HT1080 (cell line): ENCODE results near the gene BCAP31. TPM values are rescaled to one million over a fixed set of nuclear protein-coding genes. Genes with fewer than 3 reads are reported as not detected.
"Not testable (repeated sequence)": the region's sequence is repeated elsewhere in the genome, so short reads cannot be mapped to it uniquely, and the experiment has no call there.

Experiments
- DNase-seq: peaks from one replicate; pipeline ENCODE4 v3.0.0-alpha.2; 2015; ENCODE audit warnings: low read depth
- total RNA-seq: library from RNA; depleted of rRNA; stranded (reverse); fragments of >200 nt; shearing (Covaris generic); gene quantifications from 2 replicates; pipeline ENCODE4 v1.2.3, GENCODE V29; 2014

Gene BCAP31
- total RNA-seq, 1 experiment from 2014 or later: 197 TPM

- not testable (repeated sequence) for DNase-seq
These were observed 27.6 kb downstream of the BCAP31 start for GRCh38 chrX:153696538-153696937.

DNA sequence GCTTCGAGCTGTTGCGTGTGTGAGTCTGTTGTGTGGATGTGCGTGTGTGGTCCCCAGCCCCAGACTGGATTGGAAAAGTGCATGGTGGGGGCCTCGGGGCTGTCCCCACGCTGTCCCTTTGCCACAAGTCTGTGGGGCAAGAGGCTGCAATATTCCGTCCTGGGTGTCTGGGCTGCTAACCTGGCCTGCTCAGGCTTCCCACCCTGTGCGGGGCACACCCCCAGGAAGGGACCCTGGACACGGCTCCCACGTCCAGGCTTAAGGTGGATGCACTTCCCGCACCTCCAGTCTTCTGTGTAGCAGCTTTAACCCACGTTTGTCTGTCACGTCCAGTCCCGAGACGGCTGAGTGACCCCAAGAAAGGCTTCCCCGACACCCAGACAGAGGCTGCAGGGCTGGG, 28.1 kb downstream of the BCAP31 start:
- no peak for DNase-seq

- DNase-seq: no peak
These were observed 29.4 kb downstream of the BCAP31 start for GRCh38 chrX:153694687-153695270.

GRCh38 chrX:153694256-153694655, 29.9 kb downstream of the BCAP31 start:
- DNase-seq: not testable (repeated sequence)

- DNase-seq: no peak
These were observed 30.7 kb downstream of the BCAP31 start for GRCh38 chrX:153693216-153694086.

DNA sequence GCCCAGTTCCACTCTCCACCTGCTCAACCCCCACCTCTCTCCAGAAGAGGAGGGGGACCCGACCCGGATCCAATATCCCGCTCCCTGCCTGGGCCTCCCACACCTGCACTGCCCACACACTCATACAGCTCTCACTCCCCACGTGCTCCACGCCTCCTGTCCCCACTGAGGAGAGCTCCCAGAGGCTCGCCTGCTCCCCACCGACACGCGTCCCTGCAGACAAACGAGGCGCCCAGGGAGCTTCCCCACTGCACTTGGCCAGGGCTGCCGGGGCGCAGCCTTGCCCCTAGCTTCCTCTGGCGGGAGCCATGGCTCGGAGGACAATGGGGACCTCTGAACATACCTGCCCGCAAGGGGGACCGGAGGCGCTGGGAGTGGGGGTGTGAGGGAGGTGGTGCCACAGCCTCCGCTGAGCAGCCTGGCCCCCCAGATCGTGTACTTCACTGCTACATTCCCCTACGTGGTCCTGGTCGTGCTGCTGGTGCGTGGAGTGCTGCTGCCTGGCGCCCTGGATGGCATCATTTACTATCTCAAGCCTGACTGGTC, 31.5 kb downstream of the BCAP31 start:
- no peak for DNase-seq

GRCh38 chrX:153692003-153692402, 32.2 kb downstream of the BCAP31 start:
- DNase-seq: no peak

GRCh38 chrX:153691032-153691827, 33.0 kb downstream of the BCAP31 start:
- not testable (repeated sequence) for DNase-seq

GRCh38 chrX:153690466-153690865, 33.7 kb downstream of the BCAP31 start:
- DNase-seq: no peak

- peak; percentile 53 for DNase-seq
These were observed 34.3 kb downstream of the BCAP31 start for GRCh38 chrX:153689654-153690465.

DNA sequence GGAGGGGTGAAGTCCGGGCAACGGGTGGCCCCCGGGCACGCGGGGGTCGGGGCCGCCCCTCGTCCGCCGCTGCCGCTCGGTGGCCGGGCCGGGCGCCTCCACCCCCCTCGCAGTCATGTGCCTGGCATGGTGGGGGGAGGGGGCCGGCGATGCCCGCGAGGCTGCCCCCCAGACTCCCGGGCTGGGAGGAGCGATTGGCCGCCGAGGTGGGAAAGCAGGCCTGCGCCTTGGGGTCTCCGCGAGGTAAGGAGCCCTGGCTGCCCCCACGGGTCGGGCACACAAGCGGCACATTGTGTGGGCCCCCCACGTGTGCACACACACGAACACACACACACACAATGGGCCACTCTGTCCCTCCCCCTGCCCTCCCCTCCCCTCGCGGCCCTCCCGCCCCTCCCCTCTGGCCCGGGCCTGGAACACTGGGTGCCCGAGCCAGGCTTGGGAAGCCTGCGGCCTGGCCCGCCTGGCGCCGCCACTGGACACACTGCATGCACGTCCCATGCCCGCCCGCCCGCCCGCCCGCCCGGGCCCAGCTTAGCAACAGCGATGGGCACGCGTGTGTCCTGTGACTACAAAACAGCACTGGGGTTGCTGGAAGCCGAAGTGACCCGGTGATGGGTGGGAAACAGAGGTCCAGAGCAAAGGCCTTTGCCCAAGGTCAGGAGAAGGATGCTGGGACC, 35.1 kb downstream of the BCAP31 start:
- no peak for DNase-seq

GRCh38 chrX:153688506-153688905, 35.7 kb downstream of the BCAP31 start:
- DNase-seq: no peak

DNA sequence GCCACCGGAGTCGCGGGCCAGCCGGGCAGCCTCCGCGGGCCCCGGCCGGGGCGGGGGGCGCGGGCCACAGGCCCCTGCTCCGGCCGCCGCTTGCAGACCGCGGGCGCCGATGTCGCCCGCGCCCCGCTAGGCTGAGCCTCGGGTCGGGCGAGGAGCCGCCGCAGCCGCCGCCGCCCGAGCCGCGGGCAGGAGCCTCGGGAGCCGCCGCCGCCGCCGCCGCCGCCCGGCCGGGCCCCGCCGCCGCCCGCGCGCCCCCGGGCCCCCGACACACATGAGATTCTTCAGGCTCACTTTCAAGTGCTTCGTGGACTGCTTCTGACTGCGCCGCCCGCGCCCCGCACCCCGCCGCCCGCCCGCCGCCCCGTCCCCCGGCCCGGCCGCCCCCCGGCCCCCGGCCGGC, 36.1 kb downstream of the BCAP31 start:
- DNase-seq: no peak

DNA sequence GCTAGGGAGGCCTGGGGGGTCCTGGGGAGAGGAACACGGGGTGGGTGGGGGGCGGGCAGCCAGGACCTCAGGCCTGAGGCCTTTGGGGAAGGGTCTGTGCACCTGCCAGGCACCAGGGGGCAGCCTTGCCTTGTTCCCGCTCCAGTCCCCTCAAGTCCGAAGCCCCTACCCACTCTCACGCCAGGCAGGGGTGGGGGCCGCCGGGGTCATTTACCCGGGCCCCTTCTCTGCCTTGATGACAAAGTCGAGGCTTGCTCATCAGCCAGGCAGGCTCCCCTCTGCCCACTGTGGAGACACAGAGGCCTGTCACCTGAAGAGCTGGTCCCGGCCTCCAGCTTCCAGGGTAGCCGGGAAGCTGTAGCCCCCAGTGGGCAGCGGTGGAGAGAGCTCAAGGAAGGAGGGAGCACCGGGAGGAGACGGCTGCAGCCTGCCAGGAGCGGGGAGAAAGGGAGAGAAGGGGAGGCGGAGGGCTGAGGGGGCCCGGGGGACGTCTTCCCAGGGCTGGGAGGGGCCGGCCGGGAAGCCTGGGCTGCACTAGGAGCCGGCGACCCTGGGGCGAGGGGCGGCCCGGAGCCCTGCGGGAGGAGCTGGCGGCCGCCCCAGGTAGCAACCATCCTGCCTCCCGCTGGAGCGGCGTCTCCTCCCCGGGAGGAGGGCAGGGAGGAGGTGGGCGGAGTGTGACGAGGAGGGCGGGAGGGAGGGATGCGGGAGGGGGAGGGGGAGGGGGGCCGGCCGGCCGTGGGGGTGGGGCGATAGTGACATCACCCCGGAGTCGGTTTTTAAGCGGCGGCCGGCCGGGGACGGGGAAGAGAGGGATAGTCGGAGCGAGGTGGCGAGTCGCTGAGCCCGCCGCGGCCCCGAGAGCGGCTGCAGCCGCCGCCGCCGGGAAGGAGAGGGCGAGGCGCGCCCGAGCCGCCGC, 36.8 kb downstream of the BCAP31 start, which contains the start of gene SLC6A8:
Gene SLC6A8 (plus strand): TSS at position 806 of the 919 bp plus-strand sequence. CDS start 649 bp downstream, outside the sequence.
- DNase-seq: no peak

- no peak for DNase-seq
These were observed 37.5 kb downstream of the BCAP31 start for GRCh38 chrX:153686711-153687110.

DNA sequence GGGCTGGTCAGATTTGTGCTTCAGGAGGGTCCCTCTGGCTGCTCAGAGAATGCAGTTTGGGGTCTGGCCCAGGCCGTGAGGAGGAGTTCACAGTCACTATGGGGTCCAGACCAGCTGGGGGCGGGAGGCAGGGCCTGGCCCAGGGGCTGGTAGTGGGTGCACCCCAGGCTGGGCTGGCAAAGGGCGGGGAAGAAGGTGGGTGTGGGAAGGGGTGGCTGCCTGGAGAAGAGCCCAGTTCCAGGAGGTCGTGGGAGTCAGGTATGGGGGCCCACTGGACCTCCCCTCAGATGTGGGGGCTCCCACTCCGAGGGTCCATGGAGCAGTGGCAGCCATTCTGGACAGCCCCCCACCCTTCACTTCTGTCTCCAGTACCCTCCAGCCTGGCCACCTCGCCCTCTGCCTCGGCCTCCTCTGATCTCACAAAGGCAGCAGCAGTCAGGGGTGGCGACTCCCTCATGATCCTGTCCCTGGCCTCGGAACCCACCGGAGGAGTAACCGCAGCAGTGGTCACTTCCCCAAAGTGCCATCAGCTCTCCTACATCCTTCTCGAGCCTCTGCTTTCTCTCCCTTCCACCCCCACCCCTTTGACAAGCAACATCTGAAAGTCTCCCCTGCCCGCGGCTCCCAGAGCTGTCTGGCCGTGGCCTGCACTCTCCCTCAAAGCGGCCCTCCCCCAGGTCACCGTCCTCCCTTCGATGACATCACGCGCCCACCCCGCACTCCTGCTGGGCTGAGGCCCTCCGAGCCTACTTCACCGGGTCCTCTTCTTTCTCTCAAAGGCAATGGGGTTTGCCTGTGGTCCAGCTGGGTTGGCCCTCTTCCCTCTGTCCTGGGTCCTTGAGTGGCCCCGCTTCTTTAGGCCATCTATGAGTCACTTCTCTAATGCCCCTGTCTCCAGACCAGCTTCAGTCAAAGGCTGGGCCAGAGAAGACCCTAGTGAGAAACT, 38.2 kb downstream of the BCAP31 start:
- no peak for DNase-seq

DNA sequence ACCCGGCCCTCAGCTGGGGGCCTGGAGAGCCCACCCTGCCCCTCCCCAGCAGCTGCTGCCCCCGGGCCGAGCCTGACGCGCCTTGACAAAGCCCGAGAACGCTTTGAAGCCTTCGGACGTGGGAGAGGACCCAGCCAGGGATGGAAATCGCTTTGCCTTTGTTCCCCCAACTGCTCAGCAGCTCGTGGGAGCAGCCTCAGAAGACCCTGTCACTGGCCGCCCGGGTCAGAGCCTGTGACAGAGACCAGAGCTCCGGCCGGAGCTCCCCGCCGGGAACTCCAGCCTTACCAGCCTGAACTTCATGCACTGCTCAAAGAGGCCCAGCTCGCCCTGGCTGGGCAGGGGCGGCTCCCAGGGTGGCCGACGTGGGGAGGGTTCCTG, 39.0 kb downstream of the BCAP31 start:
- DNase-seq: no peak
